GM13976 (cell line): ENCODE results near the gene CACNA1A.

Source experiments
- DNase-seq: peaks from one replicate; pipeline ENCODE4 v3.0.0; 2012; ENCODE audit warnings: low spot score
- in situ Hi-C: fragments of 300-500 bp; cut with MboI; formaldehyde crosslinking; loops from one replicate; pipeline ENCODE4 v1.12.0; 2022; ENCODE audit warnings: low sequenced_read_pairs, mixed read lengths, inconsistent platforms; ENCODE audit not compliant: unreplicated experiment
- TF ChIP-seq, protein P1 (sequence below): IDR thresholded peaks from 2 replicates; pipeline ENCODE4 v1.5.1; 2012; ENCODE audit warnings: borderline replicate concordance, mild to moderate bottlenecking; ENCODE audit not compliant: insufficient read depth; ENCODE audit errors: extremely low read depth, missing control alignments, control extremely low read depth

CACNA1A gene

GRCh38 chr19:13502231-13502630 is 4.0 kb downstream of the CACNA1A start:
- in situ Hi-C loops: no loop called here
- TF ChIP-seq, protein P1, sequence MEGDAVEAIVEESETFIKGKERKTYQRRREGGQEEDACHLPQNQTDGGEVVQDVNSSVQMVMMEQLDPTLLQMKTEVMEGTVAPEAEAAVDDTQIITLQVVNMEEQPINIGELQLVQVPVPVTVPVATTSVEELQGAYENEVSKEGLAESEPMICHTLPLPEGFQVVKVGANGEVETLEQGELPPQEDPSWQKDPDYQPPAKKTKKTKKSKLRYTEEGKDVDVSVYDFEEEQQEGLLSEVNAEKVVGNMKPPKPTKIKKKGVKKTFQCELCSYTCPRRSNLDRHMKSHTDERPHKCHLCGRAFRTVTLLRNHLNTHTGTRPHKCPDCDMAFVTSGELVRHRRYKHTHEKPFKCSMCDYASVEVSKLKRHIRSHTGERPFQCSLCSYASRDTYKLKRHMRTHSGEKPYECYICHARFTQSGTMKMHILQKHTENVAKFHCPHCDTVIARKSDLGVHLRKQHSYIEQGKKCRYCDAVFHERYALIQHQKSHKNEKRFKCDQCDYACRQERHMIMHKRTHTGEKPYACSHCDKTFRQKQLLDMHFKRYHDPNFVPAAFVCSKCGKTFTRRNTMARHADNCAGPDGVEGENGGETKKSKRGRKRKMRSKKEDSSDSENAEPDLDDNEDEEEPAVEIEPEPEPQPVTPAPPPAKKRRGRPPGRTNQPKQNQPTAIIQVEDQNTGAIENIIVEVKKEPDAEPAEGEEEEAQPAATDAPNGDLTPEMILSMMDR: no peak
- no peak for DNase-seq

DNA sequence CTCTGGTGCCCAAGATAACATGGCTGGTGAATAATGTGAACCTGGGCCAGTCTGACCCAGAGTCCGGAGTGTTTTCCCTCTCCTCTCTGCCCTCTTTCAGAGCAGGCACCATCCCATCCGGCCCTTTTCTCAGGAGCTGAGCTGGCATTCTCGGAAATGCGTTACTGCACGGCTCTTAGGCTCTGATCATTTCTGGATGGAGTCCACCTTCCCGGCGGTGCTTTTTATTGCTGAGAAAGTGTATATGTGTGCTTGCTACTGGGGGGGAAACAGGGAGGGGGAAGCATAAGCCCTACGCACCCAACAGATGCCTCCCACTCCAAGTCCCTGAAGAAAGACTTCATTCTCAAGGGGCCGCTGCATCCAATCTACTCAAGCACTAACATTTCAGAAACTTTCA is 6.6 kb downstream of the CACNA1A start:
- no peak for DNase-seq
- in situ Hi-C loops: no loop called here
- TF ChIP-seq, protein P1: no peak

DNA sequence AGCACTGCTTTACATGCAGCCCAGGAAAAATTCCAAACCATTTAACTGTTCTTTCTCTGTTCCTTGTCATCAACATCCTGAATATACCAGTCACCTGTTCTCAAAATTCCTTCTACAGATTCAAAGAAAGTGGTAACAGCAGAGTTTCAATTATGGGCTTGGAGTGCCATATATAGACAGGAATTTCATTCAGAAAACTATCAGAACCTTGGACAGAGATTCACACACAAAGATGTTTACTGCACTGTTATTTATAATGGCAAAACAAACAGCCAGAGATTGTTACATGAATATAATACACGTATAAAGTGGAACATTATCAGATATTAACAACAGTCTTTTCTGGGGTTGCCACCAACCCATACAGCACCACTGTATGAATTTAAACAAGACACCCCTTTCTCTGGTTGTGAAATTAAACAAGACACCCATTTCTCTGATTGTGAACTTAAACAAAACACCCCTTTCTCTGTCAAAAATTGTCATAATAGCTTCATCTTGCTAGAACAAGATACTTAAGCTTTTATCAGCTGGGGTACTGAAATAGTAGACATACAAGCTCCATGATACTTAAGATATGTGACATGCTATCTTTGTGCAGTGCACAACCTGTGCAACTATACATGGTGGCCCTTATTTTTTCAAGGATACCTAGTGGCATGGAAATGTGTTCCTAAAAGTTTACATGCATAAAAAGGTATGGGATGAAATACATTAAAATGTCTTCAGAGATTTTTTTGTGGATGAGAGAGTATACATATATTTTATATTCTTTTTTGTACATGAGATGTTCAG is 12.6 kb downstream of the CACNA1A start:
- DNase-seq: no peak
- in situ Hi-C loops: no loop called here
- TF ChIP-seq, protein P1: no peak

DNA sequence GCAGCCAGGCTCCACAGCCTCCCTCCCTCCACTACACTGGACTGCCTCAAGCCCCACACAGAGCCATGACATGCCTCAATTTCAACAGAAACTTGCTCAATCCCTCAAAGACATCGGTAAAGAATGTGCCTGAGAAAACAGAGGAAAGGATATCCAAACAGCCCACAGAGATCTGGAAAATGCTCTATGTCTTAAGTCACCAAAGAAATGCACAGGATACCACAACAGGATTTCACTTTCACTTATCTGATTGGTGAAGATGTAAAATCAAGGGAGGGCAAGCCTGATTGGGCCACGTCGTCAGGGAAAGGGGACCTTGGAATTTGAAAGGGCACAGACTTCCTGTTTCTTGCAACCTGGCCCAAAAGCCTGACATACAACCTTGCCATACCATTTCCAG is 14.2 kb downstream of the CACNA1A start:
- in situ Hi-C loops: no loop called here
- TF ChIP-seq, protein P1: no peak
- no peak for DNase-seq

- TF ChIP-seq, protein P1: no peak
These were observed 18.3 kb downstream of the CACNA1A start for GRCh38 chr19:13487985-13488384.

GRCh38 chr19:13484166-13484565 is 22.1 kb downstream of the CACNA1A start:
- in situ Hi-C loops: no loop called here
- TF ChIP-seq, protein P1: no peak
- DNase-seq: no peak

More at GRCh38 chr19:13487985-13488384, 18.3 kb downstream of the CACNA1A start:
- no peak for DNase-seq
- in situ Hi-C loops: no loop called here
